GM18858 (cell line): ENCODE data around the gene TBCB.
A peak's percentile ranks its signal among the peaks of the same experiment; 100 is the strongest.
"Not testable (repeated sequence)": the region's sequence is repeated elsewhere in the genome, so short reads cannot be mapped to it uniquely, and the experiment has no call there.

Experiments used
- ATAC-seq: cut with Tn5 transposase; IDR thresholded peaks from one replicate; pipeline ENCODE4 v1.9.1; 2021; ENCODE audit not compliant: unreplicated experiment

The TBCB gene

GRCh38 chr19:36101550-36102327 is 13.5 kb upstream of the TBCB start:
- ATAC-seq = no peak

- ATAC-seq = no peak
These were observed 12.1 kb upstream of the TBCB start for GRCh38 chr19:36103040-36103626.

GRCh38 chr19:36103842-36104552 is 11.3 kb upstream of the TBCB start:
- no peak for ATAC-seq

GRCh38 chr19:36106441-36106840 is 8.8 kb upstream of the TBCB start:
- no peak for ATAC-seq

- ATAC-seq = no peak
These were observed 8.3 kb upstream of the TBCB start for GRCh38 chr19:36106991-36107390.

- ATAC-seq = no peak
These were observed 6.6 kb upstream of the TBCB start for GRCh38 chr19:36108684-36109083.

- no peak for ATAC-seq
These were observed 4.6 kb upstream of the TBCB start, which contains the start of gene OVOL3 for GRCh38 chr19:36110487-36111199. TSS of gene OVOL3 (plus strand) at chr19:36111143. CDS start at chr19:36111203, 60 bp downstream.

- ATAC-seq = no peak
These were observed 4.1 kb upstream of the TBCB start for GRCh38 chr19:36111200-36111539.

GRCh38 chr19:36112678-36113077 is 2.6 kb upstream of the TBCB start:
- ATAC-seq = no peak

GRCh38 chr19:36113425-36113824 is 1.8 kb upstream of the TBCB start:
- no peak for ATAC-seq

GRCh38 chr19:36113894-36114720 is 1.2 kb upstream of the TBCB start:
- no peak for ATAC-seq

GRCh38 chr19:36114721-36115452 is 381 bp upstream of the TBCB start, which contains the start of gene POLR2I:
TSS of gene POLR2I (minus strand) at chr19:36114875. CDS start at chr19:36114856, 19 bp downstream.
- peak; percentile 62 for ATAC-seq

GRCh38 chr19:36116344-36116637 is 1.0 kb downstream of the TBCB start:
- no peak for ATAC-seq

GRCh38 chr19:36120092-36120983 is 5.1 kb downstream of the TBCB start:
- no peak for ATAC-seq

GRCh38 chr19:36120984-36121358 is 5.7 kb downstream of the TBCB start:
- no peak for ATAC-seq

GRCh38 chr19:36121486-36122124 is 6.3 kb downstream of the TBCB start:
- ATAC-seq = no peak

GRCh38 chr19:36125557-36125956 is 10.3 kb downstream of the TBCB start:
- ATAC-seq = no peak

GRCh38 chr19:36128392-36128736 is 13.1 kb downstream of the TBCB start:
- ATAC-seq = no peak

- ATAC-seq = not testable (repeated sequence)
These were observed 16.0 kb downstream of the TBCB start for GRCh38 chr19:36131221-36131620.
